Psoas muscle (tissue), 8 donors: Measurements from ENCODE around the gene FOXA1. TPM values are rescaled to one million over a fixed set of nuclear protein-coding genes. Genes with fewer than 3 reads are reported as not detected.

Source experiments
- ATAC-seq, 4 donors: fragments of 200-7000 bp; cut with Tn5 transposase; one replicate each; pipeline ENCODE4 v1.9.1; 2020; ENCODE audit warnings: moderate library complexity in 3 of 4, mild to moderate bottlenecking in 2 of 4
- DNase-seq, 2 donors: peaks; one replicate each; pipeline ENCODE4 v3.0.0-alpha.2; 2020
- H3K27ac ChIP-seq: fragments of 200-600 bp; one replicate; pipeline ENCODE4 v1.8.0; 2022
- H3K27me3 ChIP-seq, 3 donors: fragments of 200-600 bp in 1 of 3; one replicate each; pipeline versions ENCODE4 v1.6.1 to v1.8.0; 2013 to 2022; ENCODE audit warnings: low read length in 2 of 3, mild to moderate bottlenecking in 2 of 3, moderate library complexity in 1 of 3; ENCODE audit not compliant: insufficient read depth in 3 of 3
- H3K36me3 ChIP-seq, 2 donors: fragments of 200-600 bp in 1 of 2; one replicate each; pipeline versions ENCODE4 v1.6.1 to v1.8.0; 2013 to 2022; ENCODE audit warnings: low read depth in 1 of 2, mild to moderate bottlenecking in 1 of 2, moderate library complexity in 1 of 2; ENCODE audit not compliant: insufficient read depth in 1 of 2
- H3K4me1 ChIP-seq: fragments of 200-600 bp; one replicate; pipeline ENCODE4 v1.8.0; 2022
- H3K4me3 ChIP-seq: fragments of 200-600 bp; one replicate; pipeline ENCODE4 v1.8.0; 2022; ENCODE audit warnings: mild to moderate bottlenecking
- H3K9me3 ChIP-seq: fragments of 200-600 bp; one replicate; pipeline ENCODE4 v1.8.0; 2022
- CTCF ChIP-seq: fragments of 200-600 bp; IDR thresholded peaks from one replicate; pipeline ENCODE4 v1.8.0; 2022; ENCODE audit warnings: antibody characterized with exemption
- WGBS, 3 donors: extraction: QIAGEN DNeasy Blood & Tissue Kit; methylation state at CpG; one replicate each; pipeline versions ENCODE4 v1.1.6 to v1.1.7; 2013; 5-methylcytosine and 5-hydroxymethylcytosine counted together
- intact Hi-C, 2 donors: fragments of 100-400 bp; cut with DNase I; formaldehyde crosslinking; loops; one replicate each; pipeline versions ENCODE4 v1.11.0 to v1.14.2; 2022
- polyA plus RNA-seq, 3 donors: library from polyadenylated mRNA; stranded (reverse); fragments of 200-250 nt; gene quantifications; one replicate each; pipeline ENCODE4 v1.2.3, GENCODE V29; 2013
- total RNA-seq, 4 donors: library from RNA; stranded (reverse); fragmentation: NEBNext Ultra II Directional in 2 of 4; extraction: Animal tissue kit (Norgen Biotek cat#: 25700) in 2 of 4; gene quantifications; one replicate each; pipeline versions ENCODE4 v1.2.1 to v1.2.4, GENCODE V29; 2021 to 2023
- donor health status: healthy with polysubstance abuse.
- donor health status: DM: no; HTN: no; CAD: no; lungs with moderate emphysema.
- donor health status: Bipolar disorder and iron deficiency.
- donor health status: healthy.
- donor health status: DM: yes; HTN: yes; CAD: no.
- donor health status: DM: no; HTN: no; CAD: no.
- donor health status: DM: no; HTN: no; CAD: no.
- donor health status: DM: yes; HTN: yes; CAD: no.

FOXA1 gene
- total and polyA plus RNA-seq, 7 donors, result 0.01 TPM; not detected in 6

GRCh38 chr14:37638599-37638998, 43.5 kb upstream of the FOXA1 start:
- Histone ChIP-seq H3K4me1 (no peaks in the 10 kb centered on the region), H3K36me3 (no peaks in the 10 kb centered on the region), H3K4me3 (no peak overlapping the region), H3K9me3 (no peaks in the 10 kb centered on the region), H3K27me3 (no peaks in the 10 kb centered on the region), H3K27ac (no peak overlapping the region)
- intact Hi-C loops, result no loop called here
- DNase-seq, result no peak
- WGBS, 3 donors, result 75 to 80% (median 77%) methylated on average over 2 of the region's 2 CpGs
- no peak for ATAC-seq
- TF ChIP-seq CTCF, result no peak

GRCh38 chr14:37637341-37637740, 42.3 kb upstream of the FOXA1 start:
- Histone ChIP-seq H3K9me3 (no peaks in the 10 kb centered on the region), H3K4me3 (no peak overlapping the region), H3K4me1 (no peaks in the 10 kb centered on the region), H3K27ac (no peak overlapping the region), H3K27me3 (peaks cover 0 to 2% (median 0%) of the 10 kb centered on the region in 3 donors), H3K36me3 (no peaks in the 10 kb centered on the region)
- ATAC-seq (no peak), DNase-seq (no peak)
- 40 to 44% (median 42%) methylated on average over 4 of the region's 4 CpGs for WGBS, 3 donors
- no peak for TF ChIP-seq CTCF
- intact Hi-C loops, result no loop called here

GRCh38 chr14:37625597-37626595, 30.8 kb upstream of the FOXA1 start:
- no peaks in the 10 kb centered on the region for H3K4me1 ChIP-seq

GRCh38 chr14:37623971-37624370, 28.9 kb upstream of the FOXA1 start:
- TF ChIP-seq CTCF, result no peak
- no peak for ATAC-seq
- WGBS, 3 donors, result 89 to 100% (median 93%) methylated on average over 1 of the region's 1 CpG
- H3K4me3 ChIP-seq, result no peak overlapping the region
- H3K9me3 ChIP-seq, result no peaks in the 10 kb centered on the region
- no peak for DNase-seq
- no peak overlapping the region for H3K27ac ChIP-seq
- peaks cover 8 to 47% (median 17%) of the 10 kb centered on the region in 3 donors for H3K27me3 ChIP-seq
- no peaks in the 10 kb centered on the region for H3K4me1 ChIP-seq
- intact Hi-C loops, result no loop called here
- no peaks in the 10 kb centered on the region for H3K36me3 ChIP-seq

More at GRCh38 chr14:37625597-37626595, 30.8 kb upstream of the FOXA1 start:
- no peak overlapping the region for H3K4me3 ChIP-seq
- intact Hi-C loops, result no loop called here
- no peak for TF ChIP-seq CTCF
- ATAC-seq (no peak), DNase-seq (no peak)
- H3K9me3 ChIP-seq, result peaks cover 9% of the 10 kb centered on the region
- peaks cover 8 to 42% (median 15%) of the 10 kb centered on the region in 3 donors for H3K27me3 ChIP-seq
- H3K36me3 ChIP-seq, result no peaks in the 10 kb centered on the region
- no peak overlapping the region for H3K27ac ChIP-seq
- 62 to 67% (median 64%) methylated on average over 9 of the region's 9 CpGs for WGBS, 3 donors
